WTC11 (cell line): ENCODE measurements around the gene LOXL1. TPM values are rescaled to one million over a fixed set of nuclear protein-coding genes. Genes with fewer than 3 reads are reported as not detected.
A peak's percentile ranks its signal among the peaks of the same experiment; 100 is the strongest.

ENCODE experiments used
- CBFB ChIP-seq: sonication (generic); formaldehyde crosslinking; IDR thresholded peaks from 2 replicates; pipeline ENCODE4 v1.8.1; 2022; ENCODE audit warnings: mild to moderate bottlenecking, low read depth, missing genetic modification reagents
- ELF4 ChIP-seq: sonication (generic); formaldehyde crosslinking; IDR thresholded peaks from 2 replicates; pipeline ENCODE4 v1.8.1; 2022; ENCODE audit warnings: low read depth, mild to moderate bottlenecking, moderate library complexity, missing genetic modification reagents
- ETV6 ChIP-seq: sonication (generic); formaldehyde crosslinking; IDR thresholded peaks from 2 replicates; pipeline ENCODE4 v1.8.1; 2022; ENCODE audit warnings: mild to moderate bottlenecking, missing genetic modification reagents
- FOXP1 ChIP-seq: sonication (generic); formaldehyde crosslinking; IDR thresholded peaks from 2 replicates; pipeline ENCODE4 v1.8.0; 2022; ENCODE audit warnings: missing genetic modification reagents, mild to moderate bottlenecking, moderate library complexity, borderline replicate concordance
- JUN ChIP-seq: sonication (generic); formaldehyde crosslinking; IDR thresholded peaks from 2 replicates; pipeline ENCODE4 v1.8.0; 2023; ENCODE audit warnings: mild to moderate bottlenecking, missing genetic modification reagents
- NR2C2 ChIP-seq: sonication (generic); formaldehyde crosslinking; IDR thresholded peaks from 2 replicates; pipeline ENCODE4 v1.8.0; 2022; ENCODE audit warnings: mild to moderate bottlenecking, missing genetic modification reagents
- PRRX2 ChIP-seq: fragments of 250-450 bp; sonication (Bioruptor Pico); IDR thresholded peaks from 2 replicates; pipeline ENCODE4 v1.8.0; 2021; ENCODE audit warnings: mild to moderate bottlenecking
- RELA ChIP-seq: sonication (generic); formaldehyde crosslinking; IDR thresholded peaks from 2 replicates; pipeline ENCODE4 v1.8.1; 2022; ENCODE audit warnings: missing genetic modification reagents, mild to moderate bottlenecking, borderline replicate concordance
- RORB ChIP-seq: fragments of 250-450 bp; sonication (Bioruptor Pico); IDR thresholded peaks from 2 replicates; pipeline ENCODE4 v1.9.0; 2021; ENCODE audit warnings: mild to moderate bottlenecking
- SMAD4 ChIP-seq: sonication (generic); formaldehyde crosslinking; IDR thresholded peaks from 2 replicates; pipeline ENCODE4 v1.8.0; 2022; ENCODE audit warnings: mild to moderate bottlenecking, missing genetic modification reagents
- SP1 ChIP-seq: sonication (generic); formaldehyde crosslinking; conservative IDR thresholded peaks from 2 replicates; pipeline ENCODE4 v1.8.1; 2022; ENCODE audit warnings: missing genetic modification reagents
- TCF7 ChIP-seq: sonication (generic); formaldehyde crosslinking; IDR thresholded peaks from 2 replicates; pipeline ENCODE4 v1.8.0; 2022; ENCODE audit warnings: mild to moderate bottlenecking, low read depth, missing genetic modification reagents, moderate library complexity
- TEAD1 ChIP-seq: sonication (generic); formaldehyde crosslinking; IDR thresholded peaks from 2 replicates; pipeline ENCODE4 v1.8.0; 2022; ENCODE audit warnings: mild to moderate bottlenecking, missing genetic modification reagents
- TEAD4 ChIP-seq: sonication (generic); formaldehyde crosslinking; IDR thresholded peaks from 2 replicates; pipeline ENCODE4 v1.8.0; 2022; ENCODE audit warnings: mild to moderate bottlenecking, missing genetic modification reagents
- ZNF219 ChIP-seq: sonication (generic); formaldehyde crosslinking; IDR thresholded peaks from 2 replicates; pipeline ENCODE4 v1.8.0; 2023; ENCODE audit warnings: missing genetic modification reagents, mild to moderate bottlenecking, borderline replicate concordance
- ZNF423 ChIP-seq: fragments of 250-450 bp; sonication (Bioruptor Pico); IDR thresholded peaks from 2 replicates; pipeline ENCODE4 v2.1.2; 2022; ENCODE audit warnings: mild to moderate bottlenecking, moderate library complexity
- ZNF671 ChIP-seq: fragments of 250-450 bp; sonication (Bioruptor Pico); IDR thresholded peaks from 2 replicates; pipeline ENCODE4 v1.8.0; 2021; ENCODE audit warnings: mild to moderate bottlenecking
- total RNA-seq: library from RNA; stranded (reverse); gene quantifications from 3 replicates; pipeline ENCODE4 v1.2.3, GENCODE V29; 2021
- TF ChIP-seq, protein P1 (sequence below): sonication (generic); formaldehyde crosslinking; IDR thresholded peaks from 2 replicates; pipeline ENCODE4 v1.8.0; 2023; ENCODE audit warnings: missing genetic modification reagents, mild to moderate bottlenecking, borderline replicate concordance
- TF ChIP-seq, protein P2 (sequence below): sonication (generic); formaldehyde crosslinking; IDR thresholded peaks from 2 replicates; pipeline ENCODE4 v1.8.1; 2023; ENCODE audit warnings: mild to moderate bottlenecking, missing genetic modification reagents, borderline replicate concordance
- TF ChIP-seq, protein P3 (sequence below): sonication (generic); formaldehyde crosslinking; IDR thresholded peaks from 2 replicates; pipeline ENCODE4 v1.8.1; 2023; ENCODE audit warnings: mild to moderate bottlenecking, moderate library complexity, missing genetic modification reagents
- TF ChIP-seq, protein P4 (sequence below): sonication (generic); formaldehyde crosslinking; conservative IDR thresholded peaks from 2 replicates; pipeline ENCODE4 v1.8.1; 2022; ENCODE audit warnings: mild to moderate bottlenecking, missing genetic modification reagents
- TF ChIP-seq, protein P5 (sequence below): sonication (generic); formaldehyde crosslinking; IDR thresholded peaks from 2 replicates; pipeline ENCODE4 v1.8.1; 2022; ENCODE audit warnings: low read depth, missing genetic modification reagents, borderline replicate concordance
- TF ChIP-seq, protein P6 (sequence below): fragments of 250-450 bp; sonication (Bioruptor Pico); IDR thresholded peaks from 2 replicates; pipeline ENCODE4 v1.9.0; 2021; ENCODE audit warnings: moderate library complexity, mild to moderate bottlenecking, inconsistent platforms, borderline replicate concordance
- TF ChIP-seq, protein P7 (sequence below): sonication (generic); formaldehyde crosslinking; IDR thresholded peaks from 2 replicates; pipeline ENCODE4 v1.8.0; 2022; ENCODE audit warnings: mild to moderate bottlenecking, missing genetic modification reagents
- TF ChIP-seq, protein P8 (sequence below): fragments of 200-600 bp; IDR thresholded peaks from 2 replicates; pipeline ENCODE4 v1.8.0; 2022; ENCODE audit warnings: antibody characterized with exemption

The LOXL1 gene
- total RNA-seq, 1 experiment from 2014 or later: 10.6 TPM

DNA sequence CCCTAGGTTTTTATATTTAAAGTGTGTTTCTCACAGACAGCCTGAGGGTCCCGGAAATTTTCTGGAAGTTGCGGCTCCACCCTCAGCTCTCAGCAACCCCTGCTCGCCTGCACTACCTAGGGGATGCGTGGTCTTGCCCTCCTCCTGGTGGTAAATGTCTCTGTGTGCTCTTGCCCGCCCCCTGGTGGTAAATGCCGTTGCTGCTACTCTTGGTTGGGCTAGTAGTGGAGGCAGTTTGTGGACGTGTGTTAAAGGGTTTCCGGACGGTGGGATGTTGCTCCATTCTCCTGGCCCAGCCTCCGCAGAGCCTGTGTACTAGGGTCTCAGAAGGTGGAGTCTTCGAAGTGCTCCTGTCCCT lies 38.5 kb downstream of the LOXL1 start (continued):
- TF ChIP-seq, protein P1, sequence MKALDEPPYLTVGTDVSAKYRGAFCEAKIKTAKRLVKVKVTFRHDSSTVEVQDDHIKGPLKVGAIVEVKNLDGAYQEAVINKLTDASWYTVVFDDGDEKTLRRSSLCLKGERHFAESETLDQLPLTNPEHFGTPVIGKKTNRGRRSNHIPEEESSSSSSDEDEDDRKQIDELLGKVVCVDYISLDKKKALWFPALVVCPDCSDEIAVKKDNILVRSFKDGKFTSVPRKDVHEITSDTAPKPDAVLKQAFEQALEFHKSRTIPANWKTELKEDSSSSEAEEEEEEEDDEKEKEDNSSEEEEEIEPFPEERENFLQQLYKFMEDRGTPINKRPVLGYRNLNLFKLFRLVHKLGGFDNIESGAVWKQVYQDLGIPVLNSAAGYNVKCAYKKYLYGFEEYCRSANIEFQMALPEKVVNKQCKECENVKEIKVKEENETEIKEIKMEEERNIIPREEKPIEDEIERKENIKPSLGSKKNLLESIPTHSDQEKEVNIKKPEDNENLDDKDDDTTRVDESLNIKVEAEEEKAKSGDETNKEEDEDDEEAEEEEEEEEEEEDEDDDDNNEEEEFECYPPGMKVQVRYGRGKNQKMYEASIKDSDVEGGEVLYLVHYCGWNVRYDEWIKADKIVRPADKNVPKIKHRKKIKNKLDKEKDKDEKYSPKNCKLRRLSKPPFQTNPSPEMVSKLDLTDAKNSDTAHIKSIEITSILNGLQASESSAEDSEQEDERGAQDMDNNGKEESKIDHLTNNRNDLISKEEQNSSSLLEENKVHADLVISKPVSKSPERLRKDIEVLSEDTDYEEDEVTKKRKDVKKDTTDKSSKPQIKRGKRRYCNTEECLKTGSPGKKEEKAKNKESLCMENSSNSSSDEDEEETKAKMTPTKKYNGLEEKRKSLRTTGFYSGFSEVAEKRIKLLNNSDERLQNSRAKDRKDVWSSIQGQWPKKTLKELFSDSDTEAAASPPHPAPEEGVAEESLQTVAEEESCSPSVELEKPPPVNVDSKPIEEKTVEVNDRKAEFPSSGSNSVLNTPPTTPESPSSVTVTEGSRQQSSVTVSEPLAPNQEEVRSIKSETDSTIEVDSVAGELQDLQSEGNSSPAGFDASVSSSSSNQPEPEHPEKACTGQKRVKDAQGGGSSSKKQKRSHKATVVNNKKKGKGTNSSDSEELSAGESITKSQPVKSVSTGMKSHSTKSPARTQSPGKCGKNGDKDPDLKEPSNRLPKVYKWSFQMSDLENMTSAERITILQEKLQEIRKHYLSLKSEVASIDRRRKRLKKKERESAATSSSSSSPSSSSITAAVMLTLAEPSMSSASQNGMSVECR (CRISPR knock-in tag): no peak
- no peak for TF ChIP-seq ZNF423 (CRISPR knock-in tag)
- TF ChIP-seq, protein P2, sequence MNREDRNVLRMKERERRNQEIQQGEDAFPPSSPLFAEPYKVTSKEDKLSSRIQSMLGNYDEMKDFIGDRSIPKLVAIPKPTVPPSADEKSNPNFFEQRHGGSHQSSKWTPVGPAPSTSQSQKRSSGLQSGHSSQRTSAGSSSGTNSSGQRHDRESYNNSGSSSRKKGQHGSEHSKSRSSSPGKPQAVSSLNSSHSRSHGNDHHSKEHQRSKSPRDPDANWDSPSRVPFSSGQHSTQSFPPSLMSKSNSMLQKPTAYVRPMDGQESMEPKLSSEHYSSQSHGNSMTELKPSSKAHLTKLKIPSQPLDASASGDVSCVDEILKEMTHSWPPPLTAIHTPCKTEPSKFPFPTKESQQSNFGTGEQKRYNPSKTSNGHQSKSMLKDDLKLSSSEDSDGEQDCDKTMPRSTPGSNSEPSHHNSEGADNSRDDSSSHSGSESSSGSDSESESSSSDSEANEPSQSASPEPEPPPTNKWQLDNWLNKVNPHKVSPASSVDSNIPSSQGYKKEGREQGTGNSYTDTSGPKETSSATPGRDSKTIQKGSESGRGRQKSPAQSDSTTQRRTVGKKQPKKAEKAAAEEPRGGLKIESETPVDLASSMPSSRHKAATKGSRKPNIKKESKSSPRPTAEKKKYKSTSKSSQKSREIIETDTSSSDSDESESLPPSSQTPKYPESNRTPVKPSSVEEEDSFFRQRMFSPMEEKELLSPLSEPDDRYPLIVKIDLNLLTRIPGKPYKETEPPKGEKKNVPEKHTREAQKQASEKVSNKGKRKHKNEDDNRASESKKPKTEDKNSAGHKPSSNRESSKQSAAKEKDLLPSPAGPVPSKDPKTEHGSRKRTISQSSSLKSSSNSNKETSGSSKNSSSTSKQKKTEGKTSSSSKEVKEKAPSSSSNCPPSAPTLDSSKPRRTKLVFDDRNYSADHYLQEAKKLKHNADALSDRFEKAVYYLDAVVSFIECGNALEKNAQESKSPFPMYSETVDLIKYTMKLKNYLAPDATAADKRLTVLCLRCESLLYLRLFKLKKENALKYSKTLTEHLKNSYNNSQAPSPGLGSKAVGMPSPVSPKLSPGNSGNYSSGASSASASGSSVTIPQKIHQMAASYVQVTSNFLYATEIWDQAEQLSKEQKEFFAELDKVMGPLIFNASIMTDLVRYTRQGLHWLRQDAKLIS (CRISPR knock-in tag): no peak
- no peak for TF ChIP-seq JUN
- TF ChIP-seq, protein P3, sequence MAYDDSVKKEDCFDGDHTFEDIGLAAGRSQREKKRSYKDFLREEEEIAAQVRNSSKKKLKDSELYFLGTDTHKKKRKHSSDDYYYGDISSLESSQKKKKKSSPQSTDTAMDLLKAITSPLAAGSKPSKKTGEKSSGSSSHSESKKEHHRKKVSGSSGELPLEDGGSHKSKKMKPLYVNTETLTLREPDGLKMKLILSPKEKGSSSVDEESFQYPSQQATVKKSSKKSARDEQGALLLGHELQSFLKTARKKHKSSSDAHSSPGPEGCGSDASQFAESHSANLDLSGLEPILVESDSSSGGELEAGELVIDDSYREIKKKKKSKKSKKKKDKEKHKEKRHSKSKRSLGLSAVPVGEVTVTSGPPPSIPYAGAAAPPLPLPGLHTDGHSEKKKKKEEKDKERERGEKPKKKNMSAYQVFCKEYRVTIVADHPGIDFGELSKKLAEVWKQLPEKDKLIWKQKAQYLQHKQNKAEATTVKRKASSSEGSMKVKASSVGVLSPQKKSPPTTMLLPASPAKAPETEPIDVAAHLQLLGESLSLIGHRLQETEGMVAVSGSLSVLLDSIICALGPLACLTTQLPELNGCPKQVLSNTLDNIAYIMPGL (CRISPR knock-in tag): peak; percentile 63
- TF ChIP-seq RORB (CRISPR knock-in tag): no peak
- TF ChIP-seq, protein P4, sequence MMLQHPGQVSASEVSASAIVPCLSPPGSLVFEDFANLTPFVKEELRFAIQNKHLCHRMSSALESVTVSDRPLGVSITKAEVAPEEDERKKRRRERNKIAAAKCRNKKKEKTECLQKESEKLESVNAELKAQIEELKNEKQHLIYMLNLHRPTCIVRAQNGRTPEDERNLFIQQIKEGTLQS (CRISPR knock-in tag): no peak
- TF ChIP-seq RELA (CRISPR knock-in tag): no peak
- TF ChIP-seq, protein P5, sequence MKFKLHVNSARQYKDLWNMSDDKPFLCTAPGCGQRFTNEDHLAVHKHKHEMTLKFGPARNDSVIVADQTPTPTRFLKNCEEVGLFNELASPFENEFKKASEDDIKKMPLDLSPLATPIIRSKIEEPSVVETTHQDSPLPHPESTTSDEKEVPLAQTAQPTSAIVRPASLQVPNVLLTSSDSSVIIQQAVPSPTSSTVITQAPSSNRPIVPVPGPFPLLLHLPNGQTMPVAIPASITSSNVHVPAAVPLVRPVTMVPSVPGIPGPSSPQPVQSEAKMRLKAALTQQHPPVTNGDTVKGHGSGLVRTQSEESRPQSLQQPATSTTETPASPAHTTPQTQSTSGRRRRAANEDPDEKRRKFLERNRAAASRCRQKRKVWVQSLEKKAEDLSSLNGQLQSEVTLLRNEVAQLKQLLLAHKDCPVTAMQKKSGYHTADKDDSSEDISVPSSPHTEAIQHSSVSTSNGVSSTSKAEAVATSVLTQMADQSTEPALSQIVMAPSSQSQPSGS (CRISPR knock-in tag): no peak
- no peak for TF ChIP-seq ZNF219 (CRISPR knock-in tag)
- no peak for TF ChIP-seq CBFB (CRISPR knock-in tag)
- no peak for TF ChIP-seq SMAD4
- TF ChIP-seq SP1 (CRISPR knock-in tag): no peak
- TF ChIP-seq FOXP1 (CRISPR knock-in tag): no peak
- 0 out of 2 replicates have a peak, but pooled peaks have one; percentile 31 for TF ChIP-seq ETV6 (CRISPR knock-in tag)
- no peak for TF ChIP-seq TEAD4 (CRISPR knock-in tag)
- no peak for TF ChIP-seq TCF7
- TF ChIP-seq ZNF671 (CRISPR knock-in tag): no peak
- TF ChIP-seq, protein P6, sequence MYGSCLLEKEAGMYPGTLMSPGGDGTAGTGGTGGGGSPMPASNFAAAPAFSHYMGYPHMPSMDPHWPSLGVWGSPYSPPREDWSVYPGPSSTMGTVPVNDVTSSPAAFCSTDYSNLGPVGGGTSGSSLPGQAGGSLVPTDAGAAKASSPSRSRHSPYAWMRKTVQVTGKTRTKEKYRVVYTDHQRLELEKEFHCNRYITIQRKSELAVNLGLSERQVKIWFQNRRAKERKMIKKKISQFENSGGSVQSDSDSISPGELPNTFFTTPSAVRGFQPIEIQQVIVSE: no peak
- peak; percentile 46; the same call in 1 of the 2 replicates for TF ChIP-seq TEAD1 (CRISPR knock-in tag)
- TF ChIP-seq ELF4 (CRISPR knock-in tag): no peak
- TF ChIP-seq NR2C2: no peak
- TF ChIP-seq PRRX2 (CRISPR knock-in tag): no peak
- TF ChIP-seq, protein P7, sequence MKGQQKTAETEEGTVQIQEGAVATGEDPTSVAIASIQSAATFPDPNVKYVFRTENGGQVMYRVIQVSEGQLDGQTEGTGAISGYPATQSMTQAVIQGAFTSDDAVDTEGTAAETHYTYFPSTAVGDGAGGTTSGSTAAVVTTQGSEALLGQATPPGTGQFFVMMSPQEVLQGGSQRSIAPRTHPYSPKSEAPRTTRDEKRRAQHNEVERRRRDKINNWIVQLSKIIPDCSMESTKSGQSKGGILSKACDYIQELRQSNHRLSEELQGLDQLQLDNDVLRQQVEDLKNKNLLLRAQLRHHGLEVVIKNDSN: no peak
- TF ChIP-seq, protein P8, sequence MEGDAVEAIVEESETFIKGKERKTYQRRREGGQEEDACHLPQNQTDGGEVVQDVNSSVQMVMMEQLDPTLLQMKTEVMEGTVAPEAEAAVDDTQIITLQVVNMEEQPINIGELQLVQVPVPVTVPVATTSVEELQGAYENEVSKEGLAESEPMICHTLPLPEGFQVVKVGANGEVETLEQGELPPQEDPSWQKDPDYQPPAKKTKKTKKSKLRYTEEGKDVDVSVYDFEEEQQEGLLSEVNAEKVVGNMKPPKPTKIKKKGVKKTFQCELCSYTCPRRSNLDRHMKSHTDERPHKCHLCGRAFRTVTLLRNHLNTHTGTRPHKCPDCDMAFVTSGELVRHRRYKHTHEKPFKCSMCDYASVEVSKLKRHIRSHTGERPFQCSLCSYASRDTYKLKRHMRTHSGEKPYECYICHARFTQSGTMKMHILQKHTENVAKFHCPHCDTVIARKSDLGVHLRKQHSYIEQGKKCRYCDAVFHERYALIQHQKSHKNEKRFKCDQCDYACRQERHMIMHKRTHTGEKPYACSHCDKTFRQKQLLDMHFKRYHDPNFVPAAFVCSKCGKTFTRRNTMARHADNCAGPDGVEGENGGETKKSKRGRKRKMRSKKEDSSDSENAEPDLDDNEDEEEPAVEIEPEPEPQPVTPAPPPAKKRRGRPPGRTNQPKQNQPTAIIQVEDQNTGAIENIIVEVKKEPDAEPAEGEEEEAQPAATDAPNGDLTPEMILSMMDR: peak; percentile 91
